Measurements from ENCODE around the gene MED26. TPM values are rescaled to one million over a fixed set of nuclear protein-coding genes. Genes with fewer than 3 reads are reported as not detected.
A peak's percentile ranks its signal among the peaks of the same experiment; 100 is the strongest.
"Not testable (repeated sequence)": the region's sequence is repeated elsewhere in the genome, so short reads cannot be mapped to it uniquely, and the experiment has no call there.

Gene MED26
- total and polyA plus RNA-seq, 2 experiments from 2014 or later = 4.4 to 6.7 TPM

GRCh38 chr19:16652854-16653253 lies 24.9 kb upstream of the MED26 start:
- Histone ChIP-seq H3K4me1 (ENCODE audit: insufficient read depth) (peaks cover 6% of the 10 kb centered on the region; the same call in 1 of the 2 replicates), H3K27ac (no peak overlapping the region), H3F3A (ENCODE audit: insufficient read depth) (peaks cover 8% of the 10 kb centered on the region; the same call in 1 of the 2 replicates), H3K4me3 (no peak overlapping the region), H4K20me1 (ENCODE audit: insufficient read depth) (no peaks in the 10 kb centered on the region), H3K9me2 (ENCODE audit: insufficient read depth) (no peaks in the 10 kb centered on the region), H2AFZ (no peak overlapping the region), H3K36me3 (ENCODE audit: low read depth) (peaks cover 24% of the 10 kb centered on the region; the same call in 1 of the 2 replicates), H3K9ac (no peak overlapping the region), H3K9me3 (ENCODE audit: low read depth) (no peaks in the 10 kb centered on the region), H3K79me2 (ENCODE audit: insufficient read depth) (peaks cover 71% of the 10 kb centered on the region), H3K4me2 (ENCODE audit: unreplicated experiment) (no peak overlapping the region), H3K27me3 (replicated peaks; ENCODE audit: insufficient read depth) (no peaks in the 10 kb centered on the region)
- no peak for TF ChIP-seq EZH2phosphoT487 (IDR thresholded peaks at IDR 0.05; ENCODE audit: insufficient read depth, low read depth)
- no peak for TF ChIP-seq EZH2 (IDR thresholded peaks at IDR 0.05; ENCODE audit: insufficient read depth, poor library complexity, severe bottlenecking)
- in situ Hi-C loops (cut with MboI) = no loop called here
- 66 to 67% methylated on average over 7 of the region's 7 CpGs for WGBS, 2 experiments (ENCODE audit: low coverage in 1 of 2, low lambda C conversion rate in 2 of 2, missing lambda C conversion rate in 2 of 2)
- no peak for DNase-seq

- WGBS, 2 experiments (ENCODE audit: low coverage in 1 of 2, low lambda C conversion rate in 2 of 2, missing lambda C conversion rate in 2 of 2) = 88 to 89% methylated on average over 8 of the region's 8 CpGs
- H3F3A ChIP-seq (ENCODE audit: insufficient read depth); H3K9me2 ChIP-seq (ENCODE audit: insufficient read depth); H3K4me2 ChIP-seq (ENCODE audit: unreplicated experiment); H3K27me3 ChIP-seq (replicated peaks; ENCODE audit: insufficient read depth); H2AFZ ChIP-seq; H3K27ac ChIP-seq; in situ Hi-C loops (cut with MboI); H3K4me3 ChIP-seq; H3K4me1 ChIP-seq (ENCODE audit: insufficient read depth); H3K9me3 ChIP-seq (ENCODE audit: low read depth); H4K20me1 ChIP-seq (ENCODE audit: insufficient read depth); H3K9ac ChIP-seq; DNase-seq: not testable (repeated sequence)
- peaks cover 70% of the 10 kb centered on the region for H3K79me2 ChIP-seq (ENCODE audit: insufficient read depth)
- H3K36me3 ChIP-seq (ENCODE audit: low read depth) = peaks cover 28% of the 10 kb centered on the region; the same call in 1 of the 2 replicates
Measured at GRCh38 chr19:16651421-16652188, 23.6 kb upstream of the MED26 start.

- Histone ChIP-seq H3K79me2 (ENCODE audit: insufficient read depth) (peaks cover 70% of the 10 kb centered on the region), H3K27ac (no peak overlapping the region), H3K9me3 (ENCODE audit: low read depth) (no peaks in the 10 kb centered on the region), H3K4me1 (ENCODE audit: insufficient read depth) (peaks cover 6% of the 10 kb centered on the region; the same call in 1 of the 2 replicates), H3K9ac (no peak overlapping the region), H3K9me2 (ENCODE audit: insufficient read depth) (no peaks in the 10 kb centered on the region), H3K27me3 (replicated peaks; ENCODE audit: insufficient read depth) (no peaks in the 10 kb centered on the region), H3K4me2 (ENCODE audit: unreplicated experiment) (no peak overlapping the region), H4K20me1 (ENCODE audit: insufficient read depth) (no peaks in the 10 kb centered on the region), H3K36me3 (ENCODE audit: low read depth) (peaks cover 36% of the 10 kb centered on the region; the same call in 1 of the 2 replicates), H3F3A (ENCODE audit: insufficient read depth) (peaks cover 8% of the 10 kb centered on the region; the same call in 1 of the 2 replicates), H2AFZ (no peak overlapping the region), H3K4me3 (no peak overlapping the region)
- DNase-seq = no peak
- 79 to 85% methylated on average over 2 of the region's 2 CpGs for WGBS, 2 experiments (ENCODE audit: low coverage in 1 of 2, low lambda C conversion rate in 2 of 2, missing lambda C conversion rate in 2 of 2)
- in situ Hi-C loops (cut with MboI) = no loop called here
- no peak for TF ChIP-seq EZH2 (IDR thresholded peaks at IDR 0.05; ENCODE audit: insufficient read depth, poor library complexity, severe bottlenecking)
- no peak for TF ChIP-seq EZH2phosphoT487 (IDR thresholded peaks at IDR 0.05; ENCODE audit: insufficient read depth, low read depth)
Measured at GRCh38 chr19:16650821-16651220, 22.8 kb upstream of the MED26 start.

- H3K36me3 ChIP-seq (ENCODE audit: low read depth) = peaks cover 40% of the 10 kb centered on the region; the same call in 1 of the 2 replicates
- no peaks in the 10 kb centered on the region for H3K9me3 ChIP-seq (ENCODE audit: low read depth)
- DNase-seq = peak; percentile 54
- WGBS, 2 experiments (ENCODE audit: low coverage in 1 of 2, low lambda C conversion rate in 2 of 2, missing lambda C conversion rate in 2 of 2) = 31 to 33% methylated on average over 9 of the region's 9 CpGs
- in situ Hi-C loops (cut with MboI) = no loop called here
- H3F3A ChIP-seq (ENCODE audit: insufficient read depth) = peaks cover 8% of the 10 kb centered on the region; the same call in 1 of the 2 replicates
- peaks cover 71% of the 10 kb centered on the region for H3K79me2 ChIP-seq (ENCODE audit: insufficient read depth)
- no peaks in the 10 kb centered on the region for H4K20me1 ChIP-seq (ENCODE audit: insufficient read depth)
- TF ChIP-seq EZH2 (IDR thresholded peaks at IDR 0.05; ENCODE audit: insufficient read depth, poor library complexity, severe bottlenecking) (no peak), EZH2phosphoT487 (IDR thresholded peaks at IDR 0.05; ENCODE audit: insufficient read depth, low read depth) (no peak)
- 0 out of 2 replicates have a peak overlapping the region, but pooled peaks have one; percentile 35 for H3K27ac ChIP-seq
- no peak overlapping the region for H3K9ac ChIP-seq
- H3K4me3 ChIP-seq = no peak overlapping the region
- no peaks in the 10 kb centered on the region for H3K9me2 ChIP-seq (ENCODE audit: insufficient read depth)
- H2AFZ ChIP-seq = no peak overlapping the region
- H3K27me3 ChIP-seq (replicated peaks; ENCODE audit: insufficient read depth) = no peaks in the 10 kb centered on the region
- no peak overlapping the region for H3K4me2 ChIP-seq (ENCODE audit: unreplicated experiment)
- H3K4me1 ChIP-seq (ENCODE audit: insufficient read depth) = peaks cover 6% of the 10 kb centered on the region; the same call in 1 of the 2 replicates
Measured at GRCh38 chr19:16649734-16650133, 21.7 kb upstream of the MED26 start.

Data from GM23248 (cell line).